MM.1S (cell line): ENCODE data around the gene ZNF184.

Source experiments
- CTCF ChIP-seq: fragments of 300-600 bp; sonication (generic); IDR thresholded peaks from 2 replicates; pipeline ENCODE4 v1.5.1; 2016; ENCODE audit warnings: antibody characterized with exemption, low read length, mixed read lengths
- EZH2 ChIP-seq: fragments of 300-600 bp; sonication (generic); optimal IDR thresholded peaks from 2 replicates; pipeline ENCODE3; 2017; ENCODE audit warnings: low read depth, mild to moderate bottlenecking, antibody characterized with exemption, low read length, mixed read lengths

GRCh38 chr6:27494103-27494502, 21.2 kb upstream of the ZNF184 start:
- TF ChIP-seq CTCF (no peak), EZH2 (no peak)
